HFF-Myc (cell line): ENCODE data around the gene SRRM4.

Source experiments
- DNase-seq: peaks from one replicate; pipeline ENCODE4 v3.0.0-alpha.2; 2011; ENCODE audit warnings: low read depth; ENCODE audit errors: extremely low read depth
- H3K4me3 ChIP-seq: replicated peaks from 2 replicates; pipeline ENCODE4 v1.5.1; 2011; ENCODE audit warnings: low read depth, mild to moderate bottlenecking, control low read depth, low read length
- TF ChIP-seq, protein P1 (sequence below): IDR thresholded peaks from 2 replicates; pipeline ENCODE4 v1.5.1; 2012; ENCODE audit warnings: mild to moderate bottlenecking, low read depth, low read length, control low read depth; ENCODE audit errors: missing control alignments

SRRM4 gene

DNA sequence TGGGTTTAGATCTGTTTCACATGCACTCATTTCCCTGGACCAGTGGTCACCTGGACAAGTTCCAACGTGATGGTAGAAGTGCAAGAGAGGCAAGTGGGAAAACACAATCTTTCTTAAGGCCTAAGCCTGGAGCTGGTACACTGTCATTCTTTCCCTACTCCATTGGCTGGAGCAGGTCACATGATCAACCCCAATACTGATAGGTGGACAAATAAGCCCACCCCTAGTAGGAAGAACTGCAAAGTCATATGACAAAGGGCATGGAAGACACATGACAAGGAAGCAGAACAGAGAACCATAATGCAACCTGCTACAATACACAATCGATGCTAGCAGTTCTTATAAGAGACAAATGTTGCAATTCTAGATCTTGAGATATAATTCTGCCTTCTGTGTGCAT, 66.3 kb downstream of the SRRM4 start:
- TF ChIP-seq, protein P1, sequence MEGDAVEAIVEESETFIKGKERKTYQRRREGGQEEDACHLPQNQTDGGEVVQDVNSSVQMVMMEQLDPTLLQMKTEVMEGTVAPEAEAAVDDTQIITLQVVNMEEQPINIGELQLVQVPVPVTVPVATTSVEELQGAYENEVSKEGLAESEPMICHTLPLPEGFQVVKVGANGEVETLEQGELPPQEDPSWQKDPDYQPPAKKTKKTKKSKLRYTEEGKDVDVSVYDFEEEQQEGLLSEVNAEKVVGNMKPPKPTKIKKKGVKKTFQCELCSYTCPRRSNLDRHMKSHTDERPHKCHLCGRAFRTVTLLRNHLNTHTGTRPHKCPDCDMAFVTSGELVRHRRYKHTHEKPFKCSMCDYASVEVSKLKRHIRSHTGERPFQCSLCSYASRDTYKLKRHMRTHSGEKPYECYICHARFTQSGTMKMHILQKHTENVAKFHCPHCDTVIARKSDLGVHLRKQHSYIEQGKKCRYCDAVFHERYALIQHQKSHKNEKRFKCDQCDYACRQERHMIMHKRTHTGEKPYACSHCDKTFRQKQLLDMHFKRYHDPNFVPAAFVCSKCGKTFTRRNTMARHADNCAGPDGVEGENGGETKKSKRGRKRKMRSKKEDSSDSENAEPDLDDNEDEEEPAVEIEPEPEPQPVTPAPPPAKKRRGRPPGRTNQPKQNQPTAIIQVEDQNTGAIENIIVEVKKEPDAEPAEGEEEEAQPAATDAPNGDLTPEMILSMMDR, result no peak
- no peak for DNase-seq
- H3K4me3 ChIP-seq, result no peak overlapping the region

DNA sequence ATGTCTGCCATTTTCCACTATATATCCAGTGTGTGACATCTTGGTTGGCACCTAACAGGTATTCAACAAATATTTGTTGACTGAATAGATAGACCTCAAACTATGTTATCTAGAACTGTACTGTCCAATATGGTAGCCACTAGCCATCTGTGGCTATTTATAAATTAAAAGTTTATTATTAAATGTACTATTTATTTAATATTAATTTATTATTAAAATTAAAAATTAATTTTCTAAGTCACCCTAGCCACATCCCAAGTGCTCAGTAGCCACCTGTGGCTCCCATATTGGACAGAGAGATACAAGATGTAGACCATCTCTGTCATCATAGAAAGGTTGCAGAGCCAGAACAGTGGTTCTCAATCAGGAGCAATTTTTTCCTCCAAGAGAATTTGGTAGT, 69.3 kb downstream of the SRRM4 start:
- no peak for DNase-seq
- no peak overlapping the region for H3K4me3 ChIP-seq
- TF ChIP-seq, protein P1, result no peak

DNA sequence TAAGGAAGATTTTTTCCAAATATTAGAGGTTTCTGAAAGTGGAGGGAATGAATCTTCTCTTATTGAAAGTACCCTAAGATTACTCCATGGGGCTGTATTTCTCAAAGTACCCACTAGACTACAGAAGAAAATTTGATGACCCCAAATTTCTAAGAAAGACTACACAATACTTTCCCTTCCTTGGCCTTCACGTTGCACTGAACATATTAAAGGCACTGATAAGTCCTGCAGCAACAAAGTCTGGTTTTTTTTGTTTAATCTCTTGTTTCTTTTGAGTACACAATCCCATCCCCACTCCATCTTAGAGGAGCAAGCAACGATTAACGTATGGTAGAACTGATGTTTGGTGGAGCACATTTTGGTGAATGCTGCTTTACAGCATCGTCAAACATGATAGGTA, 70.1 kb downstream of the SRRM4 start:
- H3K4me3 ChIP-seq, result no peak overlapping the region
- TF ChIP-seq, protein P1, result no peak
- DNase-seq, result no peak

DNA sequence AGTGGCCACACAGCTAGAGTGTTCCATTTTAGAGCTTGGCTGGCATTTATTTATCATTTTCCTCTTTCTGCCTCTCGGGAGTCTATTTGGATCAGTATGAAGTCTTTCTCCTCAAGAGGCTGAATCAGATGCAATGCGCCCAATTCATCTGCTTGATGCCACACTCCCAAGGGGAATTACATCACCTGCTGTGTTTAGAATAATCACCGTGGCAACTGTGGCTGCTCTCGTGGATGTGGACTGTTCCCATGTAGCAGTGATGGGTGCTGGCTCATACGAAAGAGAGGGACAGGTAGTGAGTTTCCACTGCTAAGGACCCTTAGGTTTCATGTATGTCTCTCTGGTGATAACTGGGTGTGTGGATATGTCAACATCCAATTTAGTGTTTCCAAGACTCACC, 70.7 kb downstream of the SRRM4 start:
- DNase-seq, result no peak
- no peak overlapping the region for H3K4me3 ChIP-seq
- TF ChIP-seq, protein P1, result no peak

DNA sequence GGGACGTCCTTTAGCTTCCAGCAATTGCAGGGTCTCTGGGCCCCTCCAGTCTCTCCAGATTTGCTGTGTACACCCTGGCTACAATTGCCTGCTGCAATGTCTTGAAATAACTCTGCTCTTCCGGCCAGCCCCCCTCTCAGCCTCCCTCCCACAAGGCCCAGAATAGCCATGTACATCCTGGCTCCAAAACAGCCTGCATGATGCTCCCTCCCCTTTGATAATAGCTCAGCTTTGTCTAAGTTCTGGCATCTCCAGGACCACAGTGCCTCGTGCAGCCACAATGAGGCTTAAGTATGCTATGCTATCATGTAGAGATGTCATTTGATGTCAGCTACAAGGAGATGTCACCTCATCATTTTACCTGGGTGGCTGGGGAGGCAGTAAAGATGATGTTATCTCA, 74.6 kb downstream of the SRRM4 start:
- TF ChIP-seq, protein P1, result no peak
- H3K4me3 ChIP-seq, result no peak overlapping the region
- DNase-seq, result no peak

DNA sequence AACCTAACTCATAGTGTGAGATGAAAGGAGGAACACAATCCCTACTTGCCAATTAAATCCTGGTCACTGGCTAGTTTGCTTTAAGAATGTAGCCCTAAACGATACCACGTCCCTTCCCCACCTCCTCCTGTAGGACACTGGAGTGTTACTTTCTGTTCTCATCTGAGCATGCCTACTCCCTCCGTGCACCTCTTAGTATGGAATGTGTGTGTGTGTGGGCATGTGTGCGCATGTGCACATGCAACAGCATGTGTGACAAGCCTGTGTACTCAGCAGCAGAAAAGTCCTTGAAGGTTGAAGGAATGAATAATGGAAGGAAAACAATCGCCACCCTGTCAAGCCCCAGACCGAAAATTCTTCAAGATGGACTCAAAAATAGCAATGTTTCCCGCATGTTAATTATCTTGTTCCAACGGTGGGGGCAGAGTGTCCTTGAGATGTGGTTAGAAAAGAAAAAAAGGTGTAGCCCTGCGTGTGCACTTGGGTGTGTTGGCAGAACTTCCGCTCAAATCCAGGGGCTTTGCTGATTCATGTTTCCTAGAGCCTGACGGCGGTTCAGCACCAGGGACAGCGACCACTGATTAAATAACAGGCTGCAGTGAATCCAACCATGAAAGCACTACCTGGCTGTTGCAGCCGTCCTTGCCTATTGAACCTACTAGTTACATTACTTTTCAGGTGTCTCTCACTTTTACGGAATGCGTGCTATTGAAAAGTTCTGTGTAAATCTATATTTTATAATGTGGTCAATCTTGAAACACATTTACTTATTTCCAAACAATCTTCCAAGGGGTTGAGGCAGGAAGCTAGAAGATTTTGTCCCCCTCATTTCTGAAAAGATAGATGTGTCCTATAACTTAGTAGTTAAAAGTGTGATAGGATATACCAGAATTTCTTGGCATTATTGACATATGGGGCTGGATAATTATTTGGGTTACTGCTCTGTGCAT, 79.8 kb downstream of the SRRM4 start:
- DNase-seq, result peak; percentile 14
- TF ChIP-seq, protein P1, result no peak
- H3K4me3 ChIP-seq, result no peak overlapping the region
